Hypothalamus (tissue), 51 donors: Measurements from ENCODE around the gene CORO2B.
A peak's percentile ranks its signal among the peaks of the same experiment; 100 is the strongest.
"Not testable (repeated sequence)": the region's sequence is repeated elsewhere in the genome, so short reads cannot be mapped to it uniquely, and the experiment has no call there.

Experiments
- DNase-seq, 51 donors: peaks; one replicate each; lab custom pipeline; 2025; lab: John Stamatoyannopoulos, UW

The CORO2B gene

GRCh38 chr15:68640791-68641331 is 62.1 kb downstream of the CORO2B start:
- DNase-seq: peak in 21 of 51 donors; percentile 21 to 76 (median 49)

- no peak for DNase-seq
These were observed 62.6 kb downstream of the CORO2B start for GRCh38 chr15:68641376-68641775.

GRCh38 chr15:68642491-68642845 is 63.7 kb downstream of the CORO2B start:
- DNase-seq: no peak

DNA sequence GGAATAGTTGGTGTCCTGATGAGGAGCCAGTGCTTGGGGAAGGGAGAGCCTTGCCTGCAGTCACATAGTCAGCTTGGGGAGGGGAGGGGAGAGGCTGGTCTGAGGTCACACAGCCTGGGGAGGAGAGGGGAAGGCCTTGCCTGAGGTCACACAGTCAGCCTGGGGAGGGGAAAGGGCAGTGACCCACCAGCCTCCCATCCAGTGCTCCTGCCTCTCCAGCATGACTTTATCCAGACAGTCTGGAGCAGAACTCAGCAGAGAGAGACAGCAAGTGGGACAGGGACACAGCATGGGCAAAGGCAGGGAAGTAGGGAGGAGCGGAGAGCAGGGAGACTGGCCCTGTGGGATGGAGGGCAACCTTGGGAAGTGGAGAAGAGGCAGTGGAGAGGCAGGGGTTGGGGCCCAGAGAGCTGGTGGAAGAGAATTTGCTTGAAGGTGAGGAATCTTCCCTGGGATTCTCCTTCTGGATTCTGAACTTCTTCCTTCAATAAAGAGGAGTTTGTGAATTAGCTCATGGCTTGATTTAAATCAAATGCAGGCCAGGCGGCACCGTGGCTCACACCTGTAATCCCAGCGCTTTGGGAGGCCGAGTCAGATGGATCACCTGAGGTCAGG is 64.5 kb downstream of the CORO2B start:
- no peak for DNase-seq

DNA sequence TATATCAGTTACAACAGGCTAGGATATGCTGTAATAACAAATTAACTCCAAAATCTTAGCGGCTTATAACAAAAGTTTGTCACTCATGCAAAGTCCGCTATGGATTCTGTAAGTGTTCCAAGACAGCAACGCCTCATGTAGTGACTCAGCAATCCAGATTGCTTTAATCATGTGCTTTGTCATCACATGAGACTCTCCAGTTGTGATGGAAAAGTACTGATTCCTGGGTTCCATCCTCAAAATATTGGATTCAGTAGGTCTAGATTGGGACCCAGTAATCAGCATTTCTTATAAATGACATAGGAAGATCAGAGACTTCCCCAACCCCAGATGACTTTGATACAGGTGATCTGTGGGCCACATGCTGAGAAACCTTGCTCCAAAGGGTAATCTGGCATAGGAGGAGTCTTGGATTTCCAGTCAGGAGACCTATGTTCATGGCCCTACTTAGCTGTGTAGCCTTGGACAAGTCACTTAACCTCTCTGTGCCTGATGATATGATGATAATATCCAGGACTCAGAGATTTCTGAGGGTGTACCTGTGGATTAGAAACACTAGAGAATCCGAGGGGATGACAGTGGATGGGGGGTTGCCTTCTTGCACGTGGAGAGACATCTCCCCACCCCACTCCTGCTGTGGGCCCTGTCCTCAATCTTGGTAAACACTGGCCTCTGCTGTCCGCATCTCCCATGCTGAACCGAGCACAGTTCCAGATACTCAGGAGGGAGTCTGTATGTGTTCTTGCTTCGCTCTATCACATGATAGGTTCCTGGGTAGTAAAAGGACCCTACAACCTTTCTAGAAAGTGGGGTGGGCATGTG is 65.5 kb downstream of the CORO2B start:
- DNase-seq: peak in 1 of 51 donors; percentile 33

GRCh38 chr15:68644996-68645395 is 66.2 kb downstream of the CORO2B start:
- DNase-seq: no peak

DNA sequence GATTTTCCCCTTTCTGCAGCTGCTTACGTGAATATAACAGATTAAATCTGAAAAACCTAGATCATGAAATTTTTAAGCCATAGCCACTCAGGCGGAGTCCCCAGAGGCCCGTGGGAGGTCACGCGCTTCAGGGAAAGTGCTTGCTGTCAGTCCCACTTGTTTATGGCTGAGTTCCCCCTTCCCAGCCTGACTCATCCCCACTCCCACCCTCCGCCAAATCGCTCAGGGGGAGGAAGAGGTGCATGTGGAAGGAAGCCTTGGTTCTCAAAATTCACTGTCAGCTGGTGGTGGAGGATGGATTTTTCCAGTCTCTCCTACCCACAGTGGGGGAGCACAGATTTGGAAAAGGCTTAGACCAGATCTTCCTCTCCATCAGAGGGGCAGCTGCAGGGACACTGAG is 67.4 kb downstream of the CORO2B start:
- DNase-seq: peak in 2 of 51 donors; percentile 49 to 78

DNA sequence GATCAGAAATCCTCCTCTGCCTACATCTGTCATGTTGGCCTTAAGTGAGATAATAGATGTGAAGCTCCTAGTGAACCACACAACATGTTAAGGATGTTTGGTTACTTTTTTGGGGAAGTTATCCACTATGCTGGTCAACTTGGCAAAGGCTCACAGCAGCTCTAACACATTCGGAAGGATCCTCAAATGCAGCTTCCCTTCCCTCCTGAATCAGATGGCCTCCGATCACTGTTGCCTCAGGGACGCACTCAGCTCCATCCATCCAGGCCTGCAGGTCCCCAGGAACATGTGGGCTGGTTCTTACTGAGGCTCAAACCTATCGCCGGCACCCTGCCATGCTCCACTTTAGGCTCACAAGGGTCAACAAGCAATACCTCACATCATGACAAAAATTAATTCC is 67.9 kb downstream of the CORO2B start:
- no peak for DNase-seq

- not testable (repeated sequence) for DNase-seq
These were observed 68.6 kb downstream of the CORO2B start for GRCh38 chr15:68647361-68647760.

- peak in 16 of 51 donors; percentile 21 to 75 (median 50) for DNase-seq
These were observed 72.3 kb downstream of the CORO2B start for GRCh38 chr15:68650901-68651709.

GRCh38 chr15:68651916-68652525 is 73.2 kb downstream of the CORO2B start:
- DNase-seq: peak in 36 of 51 donors; percentile 32 to 92 (median 68)

DNA sequence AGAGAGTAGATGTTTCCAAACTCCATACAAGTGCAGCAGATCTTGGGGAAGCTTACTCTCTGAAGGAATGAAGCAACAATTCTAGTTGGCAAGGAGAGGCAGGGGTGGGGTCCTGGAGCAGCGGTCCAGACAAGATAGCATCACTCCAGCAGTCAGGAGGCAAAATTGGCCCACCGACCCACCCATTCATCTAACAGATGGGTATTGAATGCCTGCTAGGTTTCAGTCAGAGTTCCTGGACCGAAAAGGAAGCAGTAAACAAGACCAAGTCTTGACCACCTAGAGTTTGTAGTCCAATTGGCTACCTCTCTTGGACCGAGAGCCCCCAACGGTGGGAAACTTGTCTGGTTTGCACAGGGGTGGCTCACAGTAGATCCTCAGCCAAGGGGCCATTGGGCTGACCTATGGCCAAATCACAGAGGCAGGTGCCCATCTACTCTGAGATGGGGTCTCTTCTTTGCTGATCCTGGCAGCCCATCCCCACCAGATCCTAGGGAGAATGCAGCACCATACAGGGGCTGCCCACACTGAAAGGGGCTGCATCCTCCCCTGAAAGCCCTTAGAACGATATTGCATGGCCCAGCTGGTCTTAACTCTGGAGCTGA is 74.3 kb downstream of the CORO2B start:
- no peak for DNase-seq

DNA sequence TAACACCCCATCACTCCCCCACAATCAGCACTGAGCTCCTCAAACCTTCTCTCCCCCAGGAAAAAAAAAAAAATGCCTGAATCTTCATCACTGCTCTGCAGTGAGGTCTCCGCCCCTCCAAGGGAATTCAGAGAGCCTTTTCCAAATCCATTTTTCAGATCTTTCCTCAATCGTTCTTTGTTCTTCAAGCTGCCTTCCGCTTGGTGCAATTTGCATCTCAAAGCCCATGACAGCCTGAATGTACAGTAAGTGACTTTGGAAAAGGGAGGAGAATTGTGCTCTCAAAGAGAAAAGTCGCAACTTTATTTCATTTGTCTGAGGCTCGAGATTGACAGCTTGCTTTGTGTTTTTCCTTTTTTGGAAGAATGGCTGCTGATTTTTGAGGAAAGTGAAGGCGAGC is 75.0 kb downstream of the CORO2B start:
- peak in 1 of 51 donors; percentile 66 for DNase-seq

- no peak for DNase-seq
These were observed 76.2 kb downstream of the CORO2B start for GRCh38 chr15:68654786-68655560.

- DNase-seq: peak in 1 of 51 donors; percentile 52
These were observed 77.1 kb downstream of the CORO2B start for GRCh38 chr15:68655686-68656437.

GRCh38 chr15:68656438-68656739 is 77.6 kb downstream of the CORO2B start:
- DNase-seq: no peak

DNA sequence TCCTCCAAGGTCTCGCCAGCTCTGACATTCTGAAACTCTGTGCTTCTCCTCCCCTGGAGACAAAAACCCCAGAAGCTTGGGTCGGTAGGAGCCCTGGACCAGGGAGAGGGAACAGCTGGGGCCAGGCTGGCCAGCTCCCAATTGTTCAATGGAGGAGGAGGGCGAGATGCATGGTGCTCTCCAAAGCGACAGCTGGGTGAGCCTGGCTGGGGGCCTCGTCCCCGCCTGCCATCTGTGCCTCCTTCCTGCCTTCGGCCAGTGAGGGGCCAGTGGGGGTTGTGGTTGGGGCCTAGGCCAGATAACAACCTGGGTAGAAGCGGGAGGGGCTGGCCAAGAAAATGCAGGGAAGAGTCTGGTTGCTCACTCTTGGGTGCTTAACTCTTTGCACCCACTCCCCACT is 79.4 kb downstream of the CORO2B start:
- peak in 15 of 51 donors; percentile 30 to 69 (median 47) for DNase-seq

- no peak for DNase-seq
These were observed 80.0 kb downstream of the CORO2B start for GRCh38 chr15:68658641-68659358.
